ENCODE measurements around the gene UQCRH.

DNA sequence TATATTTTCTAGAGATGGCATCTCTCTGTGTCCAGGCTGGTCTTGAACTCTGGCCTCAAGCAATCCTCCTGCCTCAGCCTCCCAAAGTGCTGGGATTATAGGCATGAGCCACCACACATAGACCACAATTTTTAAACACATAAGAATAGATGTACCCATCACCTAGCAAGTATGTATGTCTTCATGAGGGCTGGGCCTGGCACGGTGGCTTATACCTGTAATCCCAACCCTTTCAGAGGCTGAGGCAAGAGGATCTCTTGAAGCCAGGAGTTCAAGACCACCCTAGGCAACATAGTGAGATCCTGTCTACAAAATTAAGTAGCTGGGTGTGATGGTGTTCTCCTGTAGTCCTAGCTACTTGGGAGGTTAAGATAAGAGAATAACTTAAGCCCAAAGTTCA lies 13.8 kb downstream of the UQCRH start:
- TF ChIP-seq, protein P1, sequence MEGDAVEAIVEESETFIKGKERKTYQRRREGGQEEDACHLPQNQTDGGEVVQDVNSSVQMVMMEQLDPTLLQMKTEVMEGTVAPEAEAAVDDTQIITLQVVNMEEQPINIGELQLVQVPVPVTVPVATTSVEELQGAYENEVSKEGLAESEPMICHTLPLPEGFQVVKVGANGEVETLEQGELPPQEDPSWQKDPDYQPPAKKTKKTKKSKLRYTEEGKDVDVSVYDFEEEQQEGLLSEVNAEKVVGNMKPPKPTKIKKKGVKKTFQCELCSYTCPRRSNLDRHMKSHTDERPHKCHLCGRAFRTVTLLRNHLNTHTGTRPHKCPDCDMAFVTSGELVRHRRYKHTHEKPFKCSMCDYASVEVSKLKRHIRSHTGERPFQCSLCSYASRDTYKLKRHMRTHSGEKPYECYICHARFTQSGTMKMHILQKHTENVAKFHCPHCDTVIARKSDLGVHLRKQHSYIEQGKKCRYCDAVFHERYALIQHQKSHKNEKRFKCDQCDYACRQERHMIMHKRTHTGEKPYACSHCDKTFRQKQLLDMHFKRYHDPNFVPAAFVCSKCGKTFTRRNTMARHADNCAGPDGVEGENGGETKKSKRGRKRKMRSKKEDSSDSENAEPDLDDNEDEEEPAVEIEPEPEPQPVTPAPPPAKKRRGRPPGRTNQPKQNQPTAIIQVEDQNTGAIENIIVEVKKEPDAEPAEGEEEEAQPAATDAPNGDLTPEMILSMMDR (conservative IDR thresholded peaks at IDR 0.05; ENCODE audit: low read length), result no peak
- no peak for TF ChIP-seq EZH2phosphoT487 (IDR thresholded peaks at IDR 0.05; ENCODE audit: borderline replicate concordance)
